AG09319 (cell line): ENCODE measurements around the gene SC5D.

ENCODE experiments used
- DNase-seq: peaks from one replicate; pipeline ENCODE4 v3.0.0-alpha.2; 2010; ENCODE audit warnings: low read depth; ENCODE audit errors: extremely low read depth
- TF ChIP-seq, protein P1 (sequence below): IDR thresholded peaks from 2 replicates; pipeline ENCODE4 v1.5.1; 2011; ENCODE audit warnings: low read depth, mild to moderate bottlenecking, inconsistent platforms, low read length, moderate library complexity

Gene SC5D

DNA sequence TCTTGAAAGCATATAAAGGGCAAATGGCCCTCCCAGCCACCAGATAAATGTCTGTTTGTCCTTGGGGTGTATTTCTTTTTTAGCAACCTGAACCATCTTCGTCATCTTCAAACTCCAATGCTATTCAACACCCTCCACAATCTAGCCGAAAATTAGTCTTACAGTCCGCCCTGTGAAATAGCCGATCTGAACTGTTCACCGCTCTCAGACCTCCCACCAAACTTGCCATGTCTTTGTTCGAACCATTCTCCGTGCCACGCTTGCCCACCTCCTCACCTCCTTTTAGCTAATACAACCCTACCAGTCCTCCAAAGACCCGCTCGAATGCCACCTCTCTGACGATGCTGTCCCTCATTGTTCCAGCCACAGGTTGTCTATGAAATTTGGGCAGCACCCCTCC is 46.0 kb downstream of the SC5D start:
- TF ChIP-seq, protein P1, sequence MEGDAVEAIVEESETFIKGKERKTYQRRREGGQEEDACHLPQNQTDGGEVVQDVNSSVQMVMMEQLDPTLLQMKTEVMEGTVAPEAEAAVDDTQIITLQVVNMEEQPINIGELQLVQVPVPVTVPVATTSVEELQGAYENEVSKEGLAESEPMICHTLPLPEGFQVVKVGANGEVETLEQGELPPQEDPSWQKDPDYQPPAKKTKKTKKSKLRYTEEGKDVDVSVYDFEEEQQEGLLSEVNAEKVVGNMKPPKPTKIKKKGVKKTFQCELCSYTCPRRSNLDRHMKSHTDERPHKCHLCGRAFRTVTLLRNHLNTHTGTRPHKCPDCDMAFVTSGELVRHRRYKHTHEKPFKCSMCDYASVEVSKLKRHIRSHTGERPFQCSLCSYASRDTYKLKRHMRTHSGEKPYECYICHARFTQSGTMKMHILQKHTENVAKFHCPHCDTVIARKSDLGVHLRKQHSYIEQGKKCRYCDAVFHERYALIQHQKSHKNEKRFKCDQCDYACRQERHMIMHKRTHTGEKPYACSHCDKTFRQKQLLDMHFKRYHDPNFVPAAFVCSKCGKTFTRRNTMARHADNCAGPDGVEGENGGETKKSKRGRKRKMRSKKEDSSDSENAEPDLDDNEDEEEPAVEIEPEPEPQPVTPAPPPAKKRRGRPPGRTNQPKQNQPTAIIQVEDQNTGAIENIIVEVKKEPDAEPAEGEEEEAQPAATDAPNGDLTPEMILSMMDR = no peak
- DNase-seq = no peak

DNA sequence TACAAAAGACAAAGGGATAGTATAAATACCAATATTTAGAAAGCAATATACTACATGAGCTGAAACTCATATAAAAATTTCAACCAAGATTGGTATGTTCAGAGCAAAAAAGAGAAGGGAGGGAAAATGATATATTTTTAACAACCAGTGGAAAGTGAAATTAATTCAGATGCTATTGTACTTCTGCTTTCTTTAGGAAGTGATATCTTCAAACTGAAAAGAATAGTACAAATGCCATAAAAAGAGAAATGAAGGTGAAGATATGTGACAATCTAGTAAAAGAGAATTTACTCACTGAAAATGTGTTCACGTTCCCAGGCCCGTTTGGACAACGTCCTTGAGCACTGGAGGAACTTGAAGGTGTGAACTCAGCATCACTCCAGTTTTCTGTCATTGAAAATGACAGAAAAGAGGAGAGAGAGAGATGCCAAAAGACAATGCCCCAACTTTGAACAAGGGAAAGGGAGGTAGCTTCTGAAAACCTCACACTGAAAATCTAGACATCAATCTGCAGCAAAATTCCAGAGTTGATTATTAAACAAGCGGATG is 47.5 kb downstream of the SC5D start:
- TF ChIP-seq, protein P1 = no peak
- DNase-seq = no peak

DNA sequence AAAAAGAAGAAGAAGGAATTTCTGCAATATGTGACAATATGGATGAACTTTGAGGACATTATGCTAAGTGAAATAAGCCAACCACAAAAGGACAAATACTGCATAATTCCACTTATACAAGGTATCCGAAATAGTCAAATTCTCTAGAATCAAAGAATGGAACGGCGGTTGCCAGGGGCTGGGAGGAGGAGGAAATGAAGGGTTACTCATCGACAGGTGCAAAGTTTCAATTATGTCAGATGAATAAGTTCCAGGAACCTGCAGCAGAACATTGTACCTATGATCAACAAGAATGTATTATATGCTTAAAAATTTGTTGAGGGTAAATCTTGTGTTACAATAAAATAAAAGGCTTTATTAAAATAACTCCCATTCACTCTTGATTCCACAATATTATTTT is 49.0 kb downstream of the SC5D start:
- TF ChIP-seq, protein P1 = no peak
- DNase-seq = no peak

DNA sequence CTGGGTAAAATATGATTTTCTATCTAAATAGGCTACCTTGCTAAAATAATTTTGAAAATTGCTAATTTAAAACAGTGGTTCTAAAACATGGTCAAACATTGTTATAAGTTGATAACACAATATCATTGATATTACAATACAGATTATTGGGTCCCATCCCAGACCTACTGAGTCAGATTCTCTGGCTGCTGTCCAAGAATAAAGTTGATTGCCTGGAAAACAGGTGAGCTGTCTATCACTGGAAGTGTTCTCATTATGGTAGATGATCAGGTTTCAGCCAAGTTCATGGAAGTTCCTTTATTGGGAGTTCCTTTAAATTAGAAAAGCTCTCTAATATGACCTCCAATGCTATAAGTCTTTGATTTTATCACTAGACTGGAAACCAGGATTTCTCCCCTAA is 52.3 kb downstream of the SC5D start:
- TF ChIP-seq, protein P1 = no peak
- no peak for DNase-seq

DNA sequence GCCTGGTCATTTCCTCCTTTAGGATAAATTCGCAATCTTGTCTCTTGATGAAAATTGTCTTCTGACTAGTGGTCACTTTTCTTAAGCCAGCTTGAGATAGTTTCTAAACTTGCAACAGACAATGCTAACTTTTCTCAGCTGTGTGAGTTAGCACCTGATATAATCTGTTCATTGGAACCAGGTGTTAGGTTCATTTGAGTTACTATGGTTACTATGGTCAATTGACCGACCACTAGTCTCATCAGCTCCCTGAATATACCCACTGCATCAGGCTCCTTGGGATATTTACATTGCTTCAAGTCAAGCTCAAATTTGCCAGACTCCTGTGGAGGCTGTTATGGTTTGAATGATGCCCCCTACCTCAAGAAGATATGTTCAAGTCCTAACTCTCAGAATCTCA is 54.5 kb downstream of the SC5D start:
- TF ChIP-seq, protein P1 = no peak
- no peak for DNase-seq

DNA sequence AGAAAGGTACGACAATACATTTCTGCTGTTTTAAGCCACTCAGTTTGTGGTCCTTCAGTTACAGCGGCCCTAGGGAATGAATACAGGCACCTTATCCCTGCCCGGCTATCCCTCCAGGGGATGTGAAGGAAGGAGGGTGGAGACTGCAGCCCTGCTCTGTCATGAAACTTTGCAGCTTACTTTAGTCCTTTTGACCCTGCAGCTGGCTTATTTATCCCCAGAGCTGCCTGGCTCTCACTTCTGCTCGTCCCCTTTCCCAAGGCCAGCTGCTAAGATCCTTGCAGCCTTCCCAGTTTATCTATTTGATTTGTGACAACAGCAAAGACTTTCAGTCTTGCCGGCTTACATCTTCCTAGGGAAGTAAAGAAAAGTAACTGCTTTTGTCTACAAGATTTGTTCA is 55.2 kb downstream of the SC5D start:
- DNase-seq = no peak

DNA sequence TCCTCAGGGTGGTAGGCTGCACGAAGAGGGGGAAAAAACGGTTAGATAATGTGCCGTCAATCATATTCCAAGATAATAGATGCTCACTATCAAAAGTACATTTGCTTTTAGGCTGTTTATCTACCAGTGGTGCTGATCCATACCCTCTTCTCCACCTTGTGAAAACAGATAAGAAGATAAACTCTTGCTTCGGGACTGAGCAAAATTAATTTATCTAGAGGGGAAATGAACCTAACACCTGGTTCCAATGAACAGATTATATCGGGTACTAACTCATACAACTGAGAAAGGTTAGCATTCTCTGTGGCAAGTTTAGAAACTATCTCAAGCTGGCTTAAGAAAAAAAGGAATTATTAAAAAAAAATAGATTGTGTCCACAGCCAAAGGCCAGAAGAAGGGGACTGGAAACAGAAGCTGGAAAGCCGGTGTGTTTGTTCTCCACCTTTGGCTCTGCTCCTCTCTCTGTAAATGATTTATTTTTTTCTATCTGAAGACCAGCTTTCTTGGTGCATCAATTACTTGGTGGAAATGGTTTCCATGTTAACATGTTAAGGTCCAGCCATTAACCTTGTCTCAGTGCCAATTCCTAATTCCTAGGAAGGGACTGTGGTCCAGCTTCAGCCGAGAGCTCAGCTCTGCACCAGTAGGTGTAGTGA is 55.8 kb downstream of the SC5D start:
- TF ChIP-seq, protein P1 = no peak
- DNase-seq = no peak

More for the DNA sequence above, 55.2 kb downstream of the SC5D start:
- TF ChIP-seq, protein P1 = no peak
